ENCODE measurements around the gene MRPL24. TPM values are rescaled to one million over a fixed set of nuclear protein-coding genes. Genes with fewer than 3 reads are reported as not detected.

The MRPL24 gene
- total and polyA plus RNA-seq, 2 of the 13 experiments (the other 11 are each of a cell fraction or from before 2014, with no cell fraction given): 38.1 to 42.9 TPM

DNA sequence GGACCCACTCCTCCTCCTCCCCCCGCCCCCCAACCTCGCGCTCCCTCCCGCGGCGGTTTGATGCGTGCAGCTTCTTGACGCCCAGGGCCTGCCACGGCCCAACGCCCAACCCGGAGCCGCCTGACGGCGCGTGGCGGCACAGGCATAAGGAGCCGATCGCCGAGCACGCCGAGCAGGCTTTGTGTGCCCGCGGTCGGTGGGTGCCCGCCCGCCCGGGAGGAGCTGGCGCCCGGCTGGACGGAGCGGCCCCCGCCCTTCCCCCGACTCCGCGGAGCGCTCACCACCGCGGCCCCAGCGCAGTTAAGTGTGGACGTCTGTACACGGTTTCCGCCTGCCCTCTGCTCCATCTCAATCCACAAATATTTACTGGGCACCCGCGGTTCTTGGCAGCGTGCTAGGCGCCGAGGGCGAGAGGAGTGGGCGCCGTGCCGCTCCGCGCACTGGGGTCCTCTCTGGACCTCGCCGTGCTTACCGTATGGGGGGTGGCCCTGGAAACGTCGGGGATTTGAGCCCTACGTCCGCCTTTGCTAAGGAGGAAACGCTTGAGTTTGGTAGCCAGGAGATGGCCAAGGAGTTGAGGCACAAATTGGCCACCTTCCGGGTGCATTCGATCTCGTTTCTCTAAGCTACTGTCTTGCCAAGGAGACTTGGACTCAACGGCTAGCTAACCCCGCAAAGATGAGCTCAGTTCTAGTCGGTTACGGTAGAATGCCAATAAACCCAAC lies 11.0 kb upstream of the MRPL24 start (continued):
- TF ChIP-seq HNF1A (IDR thresholded peaks at IDR 0.05; ENCODE audit: low read depth) (no peak), HNF1A (CRISPR knock-in tag; IDR thresholded peaks at IDR 0.05; ENCODE audit: borderline replicate concordance) (peak; percentile 55; the same call in 1 of the 2 replicates), ZFX (CRISPR knock-in tag; IDR thresholded peaks at IDR 0.05; ENCODE audit: low read depth) (peak; percentile 86), EZH2 (conservative IDR thresholded peaks at IDR 0.05; ENCODE audit: low read depth, low read length) (no peak), ZNF512B (CRISPR knock-in tag; IDR thresholded peaks at IDR 0.05; ENCODE audit: borderline replicate concordance) (no peak), TAF15 (IDR thresholded peaks at IDR 0.05; ENCODE audit: low read depth, low read length, poor library complexity, severe bottlenecking) (no peak), ZNF282 (IDR thresholded peaks at IDR 0.05; ENCODE audit: partially characterized antibody) (no peak), ZNF17 (CRISPR knock-in tag; IDR thresholded peaks at IDR 0.05) (no peak), ZNF503 (CRISPR knock-in tag; IDR thresholded peaks at IDR 0.05) (peak; percentile 37; the same call in 1 of the 2 replicates), FLYWCH1 (CRISPR knock-in tag; IDR thresholded peaks at IDR 0.05) (no peak), RBM22 (optimal IDR thresholded peaks at IDR 0.05; ENCODE audit: low read length) (peak; percentile 45), ZKSCAN1 (IDR thresholded peaks at IDR 0.05; ENCODE audit: low read length) (no peak), SKI (IDR thresholded peaks at IDR 0.05; ENCODE audit: partially characterized antibody) (no peak), ZNF280D (CRISPR knock-in tag; IDR thresholded peaks at IDR 0.05) (no peak), ISL2 (CRISPR knock-in tag; IDR thresholded peaks at IDR 0.05) (peak; percentile 36; the same call in 1 of the 2 replicates)
- TF ChIP-seq, protein P1, sequence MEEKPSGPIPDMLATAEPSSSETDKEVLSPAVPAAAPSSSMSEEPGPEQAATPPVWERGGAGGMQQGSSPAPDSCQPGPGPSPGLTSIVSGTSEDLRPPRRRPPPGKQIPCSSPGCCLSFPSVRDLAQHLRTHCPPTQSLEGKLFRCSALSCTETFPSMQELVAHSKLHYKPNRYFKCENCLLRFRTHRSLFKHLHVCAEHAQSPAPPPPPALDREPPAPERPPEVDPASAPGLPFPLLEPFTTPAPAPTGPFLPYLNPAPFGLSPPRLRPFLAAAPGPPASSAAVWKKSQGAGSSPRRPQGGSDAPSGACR (CRISPR knock-in tag; IDR thresholded peaks at IDR 0.05): no peak; the same call in 1 of the 2 replicates

Data from HepG2 (cell line).